Mesothelial cell of epicardium (in vitro differentiated cells): ENCODE data around the gene ARHGEF28. TPM values are rescaled to one million over a fixed set of nuclear protein-coding genes. Genes with fewer than 3 reads are reported as not detected.

ENCODE experiments used
- DNase-seq, 2 experiments: peaks; one replicate each; pipeline ENCODE4 v3.0.0; 2021; ENCODE audit warnings: low spot score in 2 of 2; ENCODE audit not compliant: unreplicated experiment in 2 of 2
- H3K27ac Mint-ChIP-seq: 2 replicates; pipeline ENCODE4 v1.8.0; 2021; ENCODE audit warnings: mixed read lengths
- H3K27me3 Mint-ChIP-seq: 2 replicates; pipeline ENCODE4 v1.8.0; 2021; ENCODE audit warnings: low read depth, mixed read lengths
- H3K36me3 Mint-ChIP-seq: 2 replicates; pipeline ENCODE4 v1.8.0; 2021; ENCODE audit warnings: mixed read lengths
- H3K4me1 Mint-ChIP-seq: 2 replicates; pipeline ENCODE4 v1.8.0; 2021; ENCODE audit warnings: mixed read lengths
- H3K4me3 Mint-ChIP-seq: 2 replicates; pipeline ENCODE4 v1.8.0; 2021; ENCODE audit warnings: mild to moderate bottlenecking, moderate library complexity, mixed read lengths
- H3K9me3 Mint-ChIP-seq: 2 replicates; pipeline ENCODE4 v1.8.0; 2021; ENCODE audit warnings: mixed read lengths
- CTCF ChIP-seq: fragments of 200-600 bp; sonication (generic); IDR thresholded peaks from one replicate; pipeline ENCODE4 v1.5.0; 2021; ENCODE audit warnings: antibody characterized with exemption; ENCODE audit not compliant: unreplicated experiment
- total RNA-seq: library from RNA; stranded (reverse); gene quantifications from 3 replicates; pipeline ENCODE4 v1.2.1, GENCODE V29; 2021

The ARHGEF28 gene
- total RNA-seq, 1 donor from 2014 or later, result 0.40 TPM

- H3K4me1 Mint-ChIP-seq, result peaks cover 7% of the 10 kb centered on the region
- no peak overlapping the region for H3K4me3 Mint-ChIP-seq
- no peak for TF ChIP-seq CTCF
- peaks cover 87% of the 10 kb centered on the region for H3K27me3 Mint-ChIP-seq
- H3K27ac Mint-ChIP-seq, result no peak overlapping the region
- DNase-seq, result no peak
- no peaks in the 10 kb centered on the region for H3K9me3 Mint-ChIP-seq
- H3K36me3 Mint-ChIP-seq, result no peaks in the 10 kb centered on the region
Measured at GRCh38 chr5:73649926-73650325, 23.9 kb downstream of the ARHGEF28 start.

- no peak overlapping the region for H3K27ac Mint-ChIP-seq
Measured at GRCh38 chr5:73652391-73652790, 26.4 kb downstream of the ARHGEF28 start.

GRCh38 chr5:73654171-73654811 lies 28.3 kb downstream of the ARHGEF28 start:
- Mint-ChIP-seq H3K36me3 (no peaks in the 10 kb centered on the region), H3K4me3 (no peak overlapping the region), H3K27me3 (peaks cover 79% of the 10 kb centered on the region), H3K27ac (no peak overlapping the region), H3K4me1 (peaks cover 7% of the 10 kb centered on the region), H3K9me3 (no peaks in the 10 kb centered on the region)
- TF ChIP-seq CTCF, result no peak
- no peak for DNase-seq

More at GRCh38 chr5:73652391-73652790, 26.4 kb downstream of the ARHGEF28 start:
- no peak for TF ChIP-seq CTCF
- H3K27me3 Mint-ChIP-seq, result peaks cover 84% of the 10 kb centered on the region
- DNase-seq, result no peak
- no peaks in the 10 kb centered on the region for H3K36me3 Mint-ChIP-seq
- peaks cover 7% of the 10 kb centered on the region for H3K4me1 Mint-ChIP-seq
- H3K9me3 Mint-ChIP-seq, result no peaks in the 10 kb centered on the region
- no peak overlapping the region for H3K4me3 Mint-ChIP-seq

- DNase-seq, result no peak
- Mint-ChIP-seq H3K9me3 (no peaks in the 10 kb centered on the region), H3K4me3 (no peak overlapping the region), H3K4me1 (peaks cover 7% of the 10 kb centered on the region), H3K27me3 (peaks cover 75% of the 10 kb centered on the region), H3K27ac (no peak overlapping the region), H3K36me3 (no peaks in the 10 kb centered on the region)
- no peak for TF ChIP-seq CTCF
Measured at GRCh38 chr5:73654819-73655318, 28.9 kb downstream of the ARHGEF28 start.

- DNase-seq, result no peak
- no peak for TF ChIP-seq CTCF
- H3K9me3 Mint-ChIP-seq, result peaks cover 5% of the 10 kb centered on the region
Measured at GRCh38 chr5:73655521-73656160, 29.6 kb downstream of the ARHGEF28 start.

More at GRCh38 chr5:73655521-73656160, 29.6 kb downstream of the ARHGEF28 start:
- Mint-ChIP-seq H3K4me3 (no peak overlapping the region), H3K36me3 (no peaks in the 10 kb centered on the region), H3K4me1 (peaks cover 7% of the 10 kb centered on the region), H3K27me3 (peaks cover 76% of the 10 kb centered on the region), H3K27ac (no peak overlapping the region)
